Measurements from ENCODE around the gene MFAP1. TPM values are rescaled to one million over a fixed set of nuclear protein-coding genes. Genes with fewer than 3 reads are reported as not detected.
A peak's percentile ranks its signal among the peaks of the same experiment; 100 is the strongest.
"Not testable (repeated sequence)": the region's sequence is repeated elsewhere in the genome, so short reads cannot be mapped to it uniquely, and the experiment has no call there.

Gene MFAP1
- total RNA-seq, 1 experiment from 2014 or later: 23.0 TPM

GRCh38 chr15:43828061-43828657 lies 3.7 kb upstream of the MFAP1 start:
- H3K27me3 Mint-ChIP-seq (ENCODE audit: insufficient read depth, unreplicated experiment): no peaks in the 10 kb centered on the region
- H3K36me3 Mint-ChIP-seq (ENCODE audit: insufficient read depth, unreplicated experiment): peaks cover 19% of the 10 kb centered on the region
- DNase-seq (ENCODE audit: unreplicated experiment): peak; percentile 6
- TF ChIP-seq CTCF (IDR thresholded peaks at IDR 0.05; ENCODE audit: unreplicated experiment): no peak
- ChIA-PET POLR2A (interaction anchor here (0.7 to 8.7 kb wide), 5 partner anchors 14 to 256 kb away, joined by 3 to 99 read pairs (median 4); partner anchors contain the start of genes ELL3, HYPK and SERINC4), CTCF (interaction anchor here (1.2 kb wide), 1 partner anchor 51 kb away, joined by 5 read pairs; the partner anchor contains the start of gene ELL3)
- no peaks in the 10 kb centered on the region for H3K9me3 Mint-ChIP-seq (ENCODE audit: unreplicated experiment)
- intact Hi-C loops (cut with micrococcal nuclease): no loop called here
- BruUV-seq (replicated peaks): TSS peak; percentile 23
- peaks cover 6% of the 10 kb centered on the region for H3K4me1 Mint-ChIP-seq (ENCODE audit: insufficient read depth, unreplicated experiment)
- H3K27ac Mint-ChIP-seq (ENCODE audit: low read depth, unreplicated experiment): peak overlapping the region; percentile 64
- peak overlapping the region; percentile 84 for H3K4me3 Mint-ChIP-seq (ENCODE audit: unreplicated experiment)

- H3K27me3 Mint-ChIP-seq (ENCODE audit: insufficient read depth, unreplicated experiment): no peaks in the 10 kb centered on the region
- ChIA-PET POLR2A (interaction anchor here (0.6 to 8.7 kb wide), 9 partner anchors 10 to 711 kb away, joined by 3 to 99 read pairs (median 3); partner anchors contain the start of genes ELL3, HYPK and SERINC4), CTCF (no interaction called here)
- TF ChIP-seq CTCF (IDR thresholded peaks at IDR 0.05; ENCODE audit: unreplicated experiment): no peak
- H3K4me3 Mint-ChIP-seq (ENCODE audit: unreplicated experiment): peak within 1 kb of the TSS; percentile 84
- H3K9me3 Mint-ChIP-seq (ENCODE audit: unreplicated experiment): no peaks in the 10 kb centered on the region
- BruUV-seq (replicated peaks): no TSS peak
- H3K27ac Mint-ChIP-seq (ENCODE audit: low read depth, unreplicated experiment): peak within 1 kb of the TSS; percentile 64
- intact Hi-C loops (cut with micrococcal nuclease): no loop called here
- peak; percentile 84 for DNase-seq (ENCODE audit: unreplicated experiment)
- H3K36me3 Mint-ChIP-seq (ENCODE audit: insufficient read depth, unreplicated experiment): peaks cover 22% of the 10 kb centered on the region
- H3K4me1 Mint-ChIP-seq (ENCODE audit: insufficient read depth, unreplicated experiment): peaks cover 10% of the 10 kb centered on the region
Measured at GRCh38 chr15:43826508-43827341, 2.2 kb upstream of the MFAP1 start, which contains the start of gene WDR76. Gene WDR76 (plus strand): TSS chr15:43827002. CDS start chr15:43827033, 31 bp downstream.

DNA sequence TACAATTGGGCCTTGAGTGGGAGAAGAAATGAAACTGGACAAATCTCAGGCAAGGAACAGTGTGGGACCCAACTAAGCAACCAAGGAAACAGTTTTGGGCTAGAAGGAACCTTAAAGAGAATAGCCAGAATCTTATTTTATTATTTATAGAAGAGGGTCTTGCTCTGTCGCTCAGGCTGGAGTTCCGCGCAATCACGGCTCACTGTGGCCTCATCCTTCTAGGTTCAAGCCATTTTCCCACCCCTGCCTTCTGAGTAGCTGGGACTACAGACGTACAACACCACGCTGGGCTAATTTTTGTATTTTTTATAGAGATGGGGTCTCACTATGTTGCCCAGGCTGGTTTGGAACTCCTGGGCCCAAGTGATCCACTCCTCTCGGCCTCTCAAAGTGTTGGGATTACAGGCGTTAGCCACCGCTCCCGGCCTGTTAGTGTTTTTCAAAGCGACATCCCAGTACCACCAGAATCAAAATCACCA lies 1.6 kb upstream of the MFAP1 start:
- Mint-ChIP-seq H3K36me3 (ENCODE audit: insufficient read depth, unreplicated experiment) (peaks cover 28% of the 10 kb centered on the region), H3K27me3 (ENCODE audit: insufficient read depth, unreplicated experiment) (no peaks in the 10 kb centered on the region), H3K27ac (ENCODE audit: low read depth, unreplicated experiment) (no peak overlapping the region), H3K4me3 (ENCODE audit: unreplicated experiment) (peak overlapping the region; percentile 84), H3K9me3 (ENCODE audit: unreplicated experiment) (no peaks in the 10 kb centered on the region), H3K4me1 (ENCODE audit: insufficient read depth, unreplicated experiment) (peaks cover 16% of the 10 kb centered on the region)
- POLR2A ChIA-PET: interaction anchor here (1.1 to 8.7 kb wide), 4 partner anchors 10 to 49 kb away, joined by 3 to 99 read pairs (median 6); partner anchors contain the start of genes ELL3, HYPK and SERINC4
- no TSS peak for BruUV-seq (replicated peaks)
- no peak for DNase-seq (ENCODE audit: unreplicated experiment)
- CTCF ChIA-PET: no interaction called here
- intact Hi-C loops (cut with micrococcal nuclease): no loop called here
- no peak for TF ChIP-seq CTCF (IDR thresholded peaks at IDR 0.05; ENCODE audit: unreplicated experiment)

- peaks cover 29% of the 10 kb centered on the region for H3K36me3 Mint-ChIP-seq (ENCODE audit: insufficient read depth, unreplicated experiment)
- CTCF ChIA-PET: interaction anchor here (0.6 to 1.0 kb wide), 3 partner anchors 9 to 346 kb away, joined by 3 to 4 read pairs (median 3); no protein-coding TSS in a partner anchor
- peak overlapping the region; percentile 84 for H3K4me3 Mint-ChIP-seq (ENCODE audit: unreplicated experiment)
- BruUV-seq (replicated peaks); intact Hi-C loops (cut with micrococcal nuclease); H3K9me3 Mint-ChIP-seq (ENCODE audit: unreplicated experiment); DNase-seq (ENCODE audit: unreplicated experiment); H3K27me3 Mint-ChIP-seq (ENCODE audit: insufficient read depth, unreplicated experiment); H3K27ac Mint-ChIP-seq (ENCODE audit: low read depth, unreplicated experiment): not testable (repeated sequence)
- H3K4me1 Mint-ChIP-seq (ENCODE audit: insufficient read depth, unreplicated experiment): peaks cover 17% of the 10 kb centered on the region
- POLR2A ChIA-PET: interaction anchor here (0.8 to 8.7 kb wide), 8 partner anchors 12 to 496 kb away, joined by 3 to 99 read pairs (median 4); partner anchors contain the start of genes HYPK and SERINC4
Measured at GRCh38 chr15:43825305-43825704, 815 bp upstream of the MFAP1 start.
